GM12878 (cell line): ENCODE measurements around the gene ALAS1. TPM values are rescaled to one million over a fixed set of nuclear protein-coding genes. Genes with fewer than 3 reads are reported as not detected.

Source experiments
- ATAC-seq: fragments of 200-7000 bp; cut with Tn5 transposase; 3 replicates; pipeline ENCODE4 v1.9.1; 2020; ENCODE audit warnings: mild to moderate bottlenecking, moderate library complexity
- BruUV-seq: library from RNA; stranded (reverse); fragments of 400-500 nt; replicated peaks from 2 replicates; lab custom pipeline; 2021; lab: Mats Ljungman, UMichigan
- CTCF ChIA-PET: fragments of 300-600 bp; sonication (Branson Sonifier 250); formaldehyde crosslinking; extraction: SDS; loops from one replicate; lab custom pipeline; 2021; ENCODE audit warnings: inconsistent platforms; lab: Yijun Ruan, JAX
- POLR2A ChIA-PET: fragments of 350-600 bp; formaldehyde crosslinking; extraction: SDS; loops from one replicate; lab custom pipeline; 2021; ENCODE audit warnings: inconsistent platforms; lab: Charles Lee
- RAD21 ChIA-PET: fragments of 300-600 bp; sonication (Branson Sonifier 250); formaldehyde crosslinking; loops from one replicate; lab custom pipeline; 2023; ENCODE audit warnings: antibody characterized with exemption; ENCODE audit not compliant: unreplicated experiment; lab: Charles Lee
- SMC1A ChIA-PET: fragments of 300-600 bp; sonication (Branson Sonifier 250); formaldehyde crosslinking; loops from one replicate; lab custom pipeline; 2023; ENCODE audit not compliant: unreplicated experiment, uncharacterized antibody; lab: Charles Lee
- DNase-seq: peaks from one replicate; pipeline ENCODE4 v3.0.0-alpha.2; 2011; ENCODE audit warnings: low read depth, low spot score
- FAIRE-seq: peaks from 3 replicates; lab custom pipeline; 2011; peaks lifted over from hg19 to GRCh38; lab: Jason Lieb, UNC
- H2AFZ ChIP-seq: 2 replicates; pipeline ENCODE4 v1.6.0; 2011; ENCODE audit warnings: low read depth, low read length, control low read depth; ENCODE audit not compliant: control insufficient read depth
- H3K27ac ChIP-seq: 2 replicates; pipeline ENCODE4 v1.5.1; 2011; ENCODE audit warnings: control low read depth; ENCODE audit not compliant: control insufficient read depth, insufficient read depth
- H3K27me3 ChIP-seq, 2 experiments: replicated peaks in 1 of 2; 2 replicates each; pipeline versions ENCODE4 v1.6.0 to v1.6.1; 2011; ENCODE audit warnings: low read length in 1 of 2; ENCODE audit not compliant: control insufficient read depth in 2 of 2, insufficient read depth in 2 of 2
- H3K36me3 ChIP-seq, 2 experiments: 2 replicates each; pipeline ENCODE4 v1.5.1; 2011; ENCODE audit warnings: low read length in 1 of 2; ENCODE audit not compliant: control insufficient read depth in 2 of 2, insufficient read depth in 2 of 2
- H3K4me1 ChIP-seq: 2 replicates; pipeline ENCODE4 v1.6.1; 2011; ENCODE audit warnings: mild to moderate bottlenecking, low read length, moderate library complexity, mixed read lengths; ENCODE audit not compliant: control insufficient read depth, insufficient read depth
- H3K4me2 ChIP-seq: 2 replicates; pipeline ENCODE4 v1.6.0; 2011; ENCODE audit warnings: control low read depth; ENCODE audit not compliant: control insufficient read depth, insufficient read depth
- H3K4me3 ChIP-seq: fragments of 200-600 bp; sonication (generic); 2 replicates; pipeline ENCODE4 v1.5.1; 2016
- H3K79me2 ChIP-seq: 2 replicates; pipeline ENCODE4 v1.6.0; 2011; ENCODE audit warnings: low read length; ENCODE audit not compliant: control insufficient read depth, insufficient read depth
- H3K9ac ChIP-seq: 2 replicates; pipeline ENCODE4 v1.8.0; 2011; ENCODE audit warnings: low read length, control low read depth, mixed read lengths; ENCODE audit not compliant: control insufficient read depth, insufficient read depth
- H3K9me3 ChIP-seq: replicated peaks from 3 replicates; pipeline ENCODE4 v1.5.1; 2011; ENCODE audit warnings: mild to moderate bottlenecking, low read length; ENCODE audit not compliant: control insufficient read depth, insufficient read depth
- H4K20me1 ChIP-seq: 2 replicates; pipeline ENCODE4 v1.6.0; 2011; ENCODE audit not compliant: control insufficient read depth, insufficient read depth
- BACH1 ChIP-seq: fragments of 450-650 bp; IDR thresholded peaks from 2 replicates; pipeline ENCODE4 v1.6.1; 2017; ENCODE audit warnings: mild to moderate bottlenecking, borderline replicate concordance
- DPF2 ChIP-seq: fragments of 450-650 bp; IDR thresholded peaks from 2 replicates; pipeline ENCODE4 v1.6.1; 2017; ENCODE audit warnings: mild to moderate bottlenecking
- IRF4 ChIP-seq: IDR thresholded peaks from 2 replicates; pipeline ENCODE4 v1.6.1; 2011; ENCODE audit warnings: low read depth, low read length
- JUND ChIP-seq: IDR thresholded peaks from 2 replicates; pipeline ENCODE4 v1.6.1; 2012; ENCODE audit warnings: low read depth, mild to moderate bottlenecking, low read length, improper control_type of control experiment, moderate library complexity
- MEF2B ChIP-seq: fragments of 450-650 bp; IDR thresholded peaks from 2 replicates; pipeline ENCODE4 v1.6.1; 2018; ENCODE audit warnings: mild to moderate bottlenecking, moderate library complexity; ENCODE audit not compliant: partially characterized antibody, poor library complexity, severe bottlenecking
- MYC ChIP-seq: IDR thresholded peaks from 2 replicates; pipeline ENCODE4 v1.6.1; 2011; ENCODE audit warnings: mild to moderate bottlenecking, low read length, moderate library complexity, inconsistent platforms; ENCODE audit not compliant: insufficient read depth, insufficient replicate concordance, insufficient read length, severe bottlenecking
- NFXL1 ChIP-seq: fragments of 450-650 bp; IDR thresholded peaks from 2 replicates; pipeline ENCODE4 v1.6.1; 2017; ENCODE audit warnings: antibody characterized with exemption, mild to moderate bottlenecking, borderline replicate concordance
- NR2F1 ChIP-seq: fragments of 450-650 bp; conservative IDR thresholded peaks from 2 replicates; pipeline ENCODE4 v1.6.1; 2017; ENCODE audit warnings: mild to moderate bottlenecking
- PAX5 ChIP-seq: IDR thresholded peaks from 2 replicates; pipeline ENCODE4 v1.6.1; 2011; ENCODE audit warnings: low read depth, low read length, borderline replicate concordance
- PBX3 ChIP-seq: IDR thresholded peaks from 2 replicates; pipeline ENCODE4 v1.6.1; 2011; ENCODE audit warnings: mild to moderate bottlenecking, low read depth, low read length, moderate library complexity; ENCODE audit not compliant: insufficient replicate concordance
- POLR2AphosphoS2 ChIP-seq: IDR thresholded peaks from 2 replicates; pipeline ENCODE4 v1.6.1; 2011; ENCODE audit warnings: low read depth, mild to moderate bottlenecking, low read length, improper control_type of control experiment, moderate library complexity
- RAD21 ChIP-seq: IDR thresholded peaks from 2 replicates; pipeline ENCODE4 v1.6.1; 2011; ENCODE audit warnings: mild to moderate bottlenecking, low read depth, low read length, moderate library complexity; ENCODE audit not compliant: insufficient read depth
- SIN3A ChIP-seq: IDR thresholded peaks from 2 replicates; pipeline ENCODE4 v1.6.1; 2012; ENCODE audit warnings: low read depth, low read length, improper control_type of control experiment
- SP1 ChIP-seq: IDR thresholded peaks from one replicate; pipeline ENCODE4 v1.6.1; 2011; ENCODE audit warnings: low read depth, low read length
- STAT3 ChIP-seq: IDR thresholded peaks from 2 replicates; pipeline ENCODE4 v1.6.1; 2011; ENCODE audit warnings: low read depth, low read length, improper control_type of control experiment
- TARDBP ChIP-seq: IDR thresholded peaks from 2 replicates; pipeline ENCODE4 v1.6.1; 2016; ENCODE audit warnings: borderline replicate concordance
- TCF12 ChIP-seq: IDR thresholded peaks from 2 replicates; pipeline ENCODE4 v1.6.1; 2011; ENCODE audit warnings: low read depth, mild to moderate bottlenecking, low read length
- ZNF24 ChIP-seq: fragments of 450-650 bp; IDR thresholded peaks from 2 replicates; pipeline ENCODE4 v1.6.1; 2017; ENCODE audit warnings: antibody characterized with exemption, mild to moderate bottlenecking
- WGBS: methylation state at CpG from one replicate; pipeline ENCODE4 v1.1.6; 2016; ENCODE audit warnings: low lambda C conversion rate; ENCODE audit not compliant: insufficient replicate concordance, insufficient coverage; ENCODE audit errors: missing lambda C conversion rate; 5-methylcytosine and 5-hydroxymethylcytosine counted together
- in situ Hi-C: fragments of 300-500 bp; cut with MboI; formaldehyde crosslinking; loops from 9 replicates; pipeline ENCODE4 v1.14.3; 2018; ENCODE audit warnings: mixed read lengths
- intact Hi-C: fragments of 100-400 bp; cut with micrococcal nuclease; formaldehyde crosslinking; loops from one replicate; pipeline ENCODE4 v1.14.2; 2022; ENCODE audit not compliant: unreplicated experiment
- polyA plus RNA-seq, 11 experiments: library from polyadenylated mRNA; depleted of rRNA in 4 of 11; unstranded in 6 of 11; stranded (reverse) in 5 of 11; fragments of >200 nt; fragmentation: Nextera tagmentation in 4 of 11; fragmentation: Illumina TruSeq in 1 of 11; extraction: Ambion mirVana in 4 of 11; extraction: Trizol in 1 of 11; gene quantifications; 1 replicate in 1 of 11; 2 replicates in 10 of 11; pipeline versions ENCODE4 v1.2.1 to v1.2.3, GENCODE V29; 2011 to 2016; ENCODE audit warnings: inconsistent platforms in 2 of 11, missing spikeins in 2 of 11, low read depth in 1 of 11
- total RNA-seq, 4 experiments: library from RNA; depleted of rRNA in 3 of 4; stranded (reverse); fragments of >200 nt in 3 of 4; fragmentation: Illumina TruSeq in 1 of 4; extraction: Trizol in 1 of 4; gene quantifications; 2 replicates each; pipeline versions ENCODE4 v1.2.1 to v1.2.3, GENCODE V29; 2013 to 2021
- TF ChIP-seq, protein P1 (sequence below): fragments of 450-650 bp; IDR thresholded peaks from 2 replicates; pipeline ENCODE4 v1.6.1; 2018; ENCODE audit warnings: borderline replicate concordance, mild to moderate bottlenecking; ENCODE audit not compliant: partially characterized antibody

Gene ALAS1
- total and polyA plus RNA-seq, 10 of the 15 experiments (the other 5 are each of a cell fraction or from before 2014, with no cell fraction given) = 69.9 to 115 (median 94.1) TPM

- no peak for ATAC-seq
- no peaks in the 10 kb centered on the region for H3K79me2 ChIP-seq
- no peak for DNase-seq
- 30% methylated on average over 8 of the region's 8 CpGs for WGBS
- H2AFZ ChIP-seq = no peak overlapping the region
- TF ChIP-seq NFXL1 = no peak
- TF ChIP-seq POLR2AphosphoS2 = no peak
- TF ChIP-seq SIN3A = no peak
- no peak for TF ChIP-seq MYC
- TF ChIP-seq NR2F1 = no peak
- TF ChIP-seq, protein P1, sequence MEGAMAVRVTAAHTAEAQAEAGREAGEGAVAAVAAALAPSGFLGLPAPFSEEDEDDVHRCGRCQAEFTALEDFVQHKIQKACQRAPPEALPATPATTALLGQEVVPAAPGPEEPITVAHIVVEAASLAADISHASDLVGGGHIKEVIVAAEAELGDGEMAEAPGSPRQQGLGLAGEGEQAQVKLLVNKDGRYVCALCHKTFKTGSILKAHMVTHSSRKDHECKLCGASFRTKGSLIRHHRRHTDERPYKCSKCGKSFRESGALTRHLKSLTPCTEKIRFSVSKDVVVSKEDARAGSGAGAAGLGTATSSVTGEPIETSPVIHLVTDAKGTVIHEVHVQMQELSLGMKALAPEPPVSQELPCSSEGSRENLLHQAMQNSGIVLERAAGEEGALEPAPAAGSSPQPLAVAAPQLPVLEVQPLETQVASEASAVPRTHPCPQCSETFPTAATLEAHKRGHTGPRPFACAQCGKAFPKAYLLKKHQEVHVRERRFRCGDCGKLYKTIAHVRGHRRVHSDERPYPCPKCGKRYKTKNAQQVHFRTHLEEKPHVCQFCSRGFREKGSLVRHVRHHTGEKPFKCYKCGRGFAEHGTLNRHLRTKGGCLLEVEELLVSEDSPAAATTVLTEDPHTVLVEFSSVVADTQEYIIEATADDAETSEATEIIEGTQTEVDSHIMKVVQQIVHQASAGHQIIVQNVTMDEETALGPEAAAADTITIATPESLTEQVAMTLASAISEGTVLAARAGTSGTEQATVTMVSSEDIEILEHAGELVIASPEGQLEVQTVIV = no peak
- no peak for TF ChIP-seq JUND
- no peak for TF ChIP-seq PAX5
- no peak for TF ChIP-seq SP1
- TF ChIP-seq DPF2 = no peak
- no peak for TF ChIP-seq PBX3
- no peak for TF ChIP-seq BACH1
- TF ChIP-seq STAT3 = no peak
- TF ChIP-seq RAD21 = no peak
- TF ChIP-seq ZNF24 = no peak
- no peak for TF ChIP-seq IRF4
- no peak for TF ChIP-seq TCF12
- TF ChIP-seq MEF2B = no peak
- TF ChIP-seq TARDBP = no peak
- TF ChIP-seq, all 136 proteins: peak for 0
- no peak for FAIRE-seq
- SMC1A ChIA-PET = no interaction called here
- RAD21 ChIA-PET = no interaction called here
- Histone ChIP-seq H3K9me3 (no peaks in the 10 kb centered on the region), H3K4me2 (no peak overlapping the region), H3K4me1 (no peaks in the 10 kb centered on the region), H3K36me3 (no peaks in the 10 kb centered on the region), H3K9ac (no peak overlapping the region), H3K4me3 (no peak overlapping the region), H3K27ac (no peak overlapping the region), H3K27me3 (no peaks in the 10 kb centered on the region), H4K20me1 (no peaks in the 10 kb centered on the region)
- in situ Hi-C loops (no loop called here), intact Hi-C loops (no loop called here)
- CTCF ChIA-PET = no interaction called here
- POLR2A ChIA-PET = interaction anchor here (0.5 kb wide), 1 partner anchor 294 kb away, joined by 3 read pairs; no protein-coding TSS in a partner anchor
- BruUV-seq = no TSS peak
These were observed 21.7 kb upstream of the ALAS1 start for GRCh38 chr3:52176180-52176752.
